Cerebellar cortex (tissue), 1 donor: ENCODE measurements around the gene ARHGEF38.
"Not testable (repeated sequence)": the region's sequence is repeated elsewhere in the genome, so short reads cannot be mapped to it uniquely, and the experiment has no call there.

ENCODE experiments used
- DNase-seq: peaks from one replicate; pipeline ENCODE4 v3.0.0-alpha.2; 2015; ENCODE audit warnings: low spot score

The ARHGEF38 gene

GRCh38 chr4:105609819-105610218 is 57.4 kb downstream of the ARHGEF38 start:
- not testable (repeated sequence) for DNase-seq

- no peak for DNase-seq
Measured at GRCh38 chr4:105613306-105613705, 60.9 kb downstream of the ARHGEF38 start.

DNA sequence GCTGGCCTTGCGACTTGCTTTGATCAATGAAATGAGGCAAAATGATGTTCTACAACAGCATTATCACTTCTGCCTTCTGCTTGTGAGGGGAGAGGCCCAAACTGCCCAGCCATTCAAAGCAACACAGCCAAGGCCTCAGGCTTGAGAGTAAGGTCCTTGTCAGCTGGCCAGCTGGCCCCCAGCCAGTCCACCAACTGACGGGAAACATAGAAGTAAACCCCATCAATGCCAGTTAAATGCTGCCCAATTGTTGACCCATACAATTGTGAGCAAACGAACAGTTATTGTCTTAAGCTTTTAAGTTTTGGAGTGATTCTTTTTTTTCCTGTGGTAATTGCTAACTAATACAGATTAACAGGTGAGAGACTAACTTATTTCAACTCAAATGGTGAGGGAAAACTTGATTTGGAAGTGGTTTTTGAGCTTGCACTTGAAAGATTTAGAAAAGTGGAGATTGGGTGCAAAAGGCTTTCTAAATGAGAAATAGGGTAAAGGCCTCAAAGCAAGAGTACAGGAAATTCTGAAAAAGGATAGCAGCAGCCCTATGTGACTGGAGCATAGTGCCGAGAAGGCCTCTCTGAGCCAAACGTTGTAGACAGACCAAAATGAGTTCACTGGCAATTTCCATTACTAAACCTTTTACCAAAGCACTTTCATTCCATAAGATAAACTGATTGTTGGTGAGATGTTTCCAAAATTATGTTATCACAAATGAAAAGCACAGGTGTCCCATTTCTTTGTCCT is 66.9 kb downstream of the ARHGEF38 start:
- no peak for DNase-seq

GRCh38 chr4:105620640-105621323 is 68.4 kb downstream of the ARHGEF38 start:
- no peak for DNase-seq

DNA sequence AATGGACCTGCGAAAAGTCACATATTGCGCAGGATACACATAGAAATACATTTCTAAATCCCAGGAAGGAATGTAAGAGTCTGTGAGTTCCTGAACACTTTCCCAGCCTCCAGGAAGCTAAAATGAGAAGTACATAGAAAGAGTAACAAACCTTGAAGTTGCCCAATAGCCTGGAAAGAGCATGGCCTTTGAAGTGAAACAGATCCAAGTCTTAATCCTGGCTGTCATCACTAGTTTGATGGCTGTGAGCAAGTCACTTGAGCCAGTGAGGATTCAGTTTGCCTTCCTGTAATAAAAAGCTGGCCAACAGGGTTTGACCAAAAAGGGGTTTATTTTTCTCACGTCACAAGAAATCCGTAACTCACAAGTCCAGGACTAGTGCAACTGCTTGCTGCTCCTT is 69.8 kb downstream of the ARHGEF38 start:
- DNase-seq = no peak

DNA sequence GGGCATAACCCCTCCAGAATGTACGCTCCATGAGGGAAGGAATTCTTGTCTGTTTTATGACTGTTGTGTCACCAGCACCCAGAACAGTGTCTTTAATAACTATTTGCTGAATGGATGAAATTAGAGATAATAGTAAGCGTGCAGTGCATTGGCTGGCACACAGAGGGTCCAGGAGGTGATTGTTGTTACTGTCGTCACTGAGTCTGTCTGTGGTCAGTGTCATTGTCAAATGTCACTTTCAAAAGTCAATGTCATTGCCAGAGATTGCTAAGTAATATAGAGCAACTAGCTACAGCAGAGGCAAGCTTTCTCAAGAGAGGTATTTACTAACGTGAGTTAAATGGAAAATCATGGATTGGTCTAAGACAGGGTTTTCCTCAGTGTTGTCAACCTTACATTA is 70.7 kb downstream of the ARHGEF38 start:
- no peak for DNase-seq

- no peak for DNase-seq
Measured at GRCh38 chr4:105624530-105624929, 72.1 kb downstream of the ARHGEF38 start.

GRCh38 chr4:105625214-105625613 is 72.8 kb downstream of the ARHGEF38 start:
- no peak for DNase-seq

DNA sequence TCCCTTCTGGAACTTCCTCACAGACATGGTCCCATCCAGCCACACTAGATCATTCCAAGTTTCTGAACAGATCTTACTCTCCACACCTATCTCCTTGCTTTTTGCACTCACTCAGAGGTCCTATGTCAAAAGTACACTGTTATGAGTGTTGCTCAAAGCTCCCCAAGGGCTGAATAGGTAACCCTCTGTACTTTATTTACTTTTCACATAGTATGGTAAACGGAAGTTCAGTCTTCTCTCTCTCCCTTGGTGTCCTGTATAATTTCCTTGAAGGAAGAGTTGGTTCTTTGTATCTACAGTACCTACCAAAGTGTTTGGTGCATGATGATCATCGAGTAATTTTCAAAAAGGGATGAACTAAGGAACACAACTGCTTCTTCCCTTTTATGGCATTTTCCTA is 74.4 kb downstream of the ARHGEF38 start:
- no peak for DNase-seq

GRCh38 chr4:105627620-105628019 is 75.2 kb downstream of the ARHGEF38 start:
- no peak for DNase-seq

GRCh38 chr4:105630670-105631655 is 78.5 kb downstream of the ARHGEF38 start:
- DNase-seq = no peak

DNA sequence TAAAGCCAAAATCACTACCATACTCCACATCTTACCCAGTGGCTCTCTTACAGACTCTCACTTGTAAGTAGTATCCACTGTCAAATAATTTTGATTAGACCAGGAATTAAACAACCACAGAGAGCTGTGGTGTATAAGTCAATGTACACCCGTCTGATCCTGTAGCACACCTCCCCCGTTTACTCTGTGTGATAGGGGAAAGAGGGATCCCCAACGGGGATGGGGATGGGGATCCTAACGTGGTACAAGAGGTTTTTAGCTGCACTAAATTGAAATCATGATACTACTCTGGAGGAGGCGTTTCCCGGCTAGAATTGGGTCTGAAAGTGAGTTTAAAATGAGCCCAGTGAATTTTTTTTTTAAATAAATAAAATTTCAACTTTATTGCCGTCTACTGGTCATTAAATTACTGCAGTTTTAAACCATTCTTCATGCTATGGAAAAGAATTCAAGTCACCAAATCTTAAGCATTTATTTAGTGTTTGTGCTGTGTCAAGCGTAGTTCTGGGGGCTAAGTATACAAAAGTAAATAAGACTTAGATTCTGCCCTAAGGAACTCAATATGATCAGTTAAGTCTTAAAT is 79.5 kb downstream of the ARHGEF38 start:
- DNase-seq = no peak

GRCh38 chr4:105632599-105632998 is 80.2 kb downstream of the ARHGEF38 start:
- DNase-seq = no peak

- no peak for DNase-seq
Measured at GRCh38 chr4:105633241-105633640, 80.8 kb downstream of the ARHGEF38 start.

GRCh38 chr4:105634402-105635080 is 82.1 kb downstream of the ARHGEF38 start:
- no peak for DNase-seq

DNA sequence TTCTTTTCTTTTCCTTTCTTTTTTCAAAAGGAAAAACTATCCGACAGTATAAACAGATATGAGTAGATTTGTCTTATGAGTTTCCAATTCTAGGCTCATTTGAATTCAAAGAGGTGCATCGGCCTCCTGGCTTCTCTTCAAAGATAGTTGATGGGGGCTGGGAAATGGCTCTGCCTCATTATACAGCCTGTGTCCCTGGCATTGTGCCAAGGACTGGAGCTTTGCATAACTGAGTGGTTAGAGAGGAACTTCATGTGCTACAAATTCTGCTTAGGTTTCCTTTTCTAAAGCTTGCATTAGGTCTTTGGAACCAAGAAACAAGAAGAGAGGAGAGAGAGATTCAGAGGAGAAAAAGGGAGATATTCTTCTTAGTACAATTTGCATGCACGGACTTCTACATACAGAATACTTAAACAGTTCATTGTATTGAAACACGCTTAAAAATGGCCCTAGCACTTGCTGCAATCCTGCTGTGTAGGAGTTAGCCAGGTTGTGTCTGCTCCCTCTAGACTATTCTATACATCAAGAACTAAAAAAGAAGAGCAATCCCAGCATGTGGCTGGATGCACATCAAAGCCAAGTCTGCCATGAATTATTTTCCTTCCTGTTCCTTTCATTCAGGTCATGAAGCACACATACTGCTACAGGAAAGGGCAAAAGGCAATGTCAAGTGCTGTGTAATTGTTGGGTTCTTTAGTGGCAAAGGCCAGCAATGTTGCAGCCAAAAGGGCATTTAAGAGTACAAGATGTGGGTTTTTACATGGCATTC is 85.2 kb downstream of the ARHGEF38 start:
- peak; percentile 35 for DNase-seq

DNA sequence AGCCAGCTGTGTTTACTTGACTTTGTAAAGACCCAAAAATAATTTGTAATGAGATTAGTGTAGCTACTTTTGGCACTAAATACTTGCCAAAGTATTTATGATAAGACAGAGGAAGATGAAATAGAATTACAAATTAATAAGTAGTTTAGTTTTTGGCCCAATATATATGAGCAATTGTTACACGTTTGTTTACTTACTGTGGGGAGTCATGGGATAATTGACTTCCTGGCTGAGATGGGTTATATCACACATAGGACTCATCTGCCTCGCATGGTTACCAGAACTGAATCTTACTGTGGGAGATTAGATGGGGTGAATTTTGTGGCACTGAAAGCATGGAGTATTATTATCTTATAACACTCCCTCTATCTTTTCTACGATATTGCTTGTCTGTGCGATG is 89.4 kb downstream of the ARHGEF38 start:
- DNase-seq = no peak

DNA sequence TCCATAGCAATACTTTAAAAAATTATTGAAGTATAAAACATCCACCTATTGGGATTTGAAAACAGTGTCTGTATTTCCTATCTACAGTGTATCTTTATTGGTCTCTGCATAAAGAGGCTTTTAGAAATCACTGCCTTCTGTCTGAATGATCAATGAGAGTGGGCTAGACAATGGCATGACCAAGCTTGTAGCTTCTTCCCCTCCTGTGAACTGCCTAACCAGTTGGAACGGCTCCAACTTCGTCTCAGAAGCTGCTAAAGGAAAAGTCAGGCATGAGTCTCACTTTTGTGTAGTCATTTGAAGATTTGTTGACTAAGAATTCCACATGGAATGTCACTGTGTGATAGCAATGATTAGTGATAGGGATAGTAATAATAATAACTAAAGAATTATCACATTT is 91.8 kb downstream of the ARHGEF38 start:
- DNase-seq = no peak

- DNase-seq = no peak
Measured at GRCh38 chr4:105645440-105645839, 93.0 kb downstream of the ARHGEF38 start.

GRCh38 chr4:105650190-105650589 is 97.8 kb downstream of the ARHGEF38 start:
- no peak for DNase-seq

GRCh38 chr4:105651884-105652283 is 99.5 kb downstream of the ARHGEF38 start:
- no peak for DNase-seq
